ENCODE data around the gene KCNT2. TPM values are rescaled to one million over a fixed set of nuclear protein-coding genes. Genes with fewer than 3 reads are reported as not detected.
"Not testable (repeated sequence)": the region's sequence is repeated elsewhere in the genome, so short reads cannot be mapped to it uniquely, and the experiment has no call there.

Gene KCNT2
- total and polyA plus RNA-seq, 2 experiments from 2014 or later, result 1.2 to 8.8 TPM

GRCh38 chr1:196531737-196532524 is 76.3 kb downstream of the KCNT2 start:
- no peak for TF ChIP-seq EZH2 (IDR thresholded peaks at IDR 0.05; ENCODE audit: borderline replicate concordance)
- TF ChIP-seq, protein P1, sequence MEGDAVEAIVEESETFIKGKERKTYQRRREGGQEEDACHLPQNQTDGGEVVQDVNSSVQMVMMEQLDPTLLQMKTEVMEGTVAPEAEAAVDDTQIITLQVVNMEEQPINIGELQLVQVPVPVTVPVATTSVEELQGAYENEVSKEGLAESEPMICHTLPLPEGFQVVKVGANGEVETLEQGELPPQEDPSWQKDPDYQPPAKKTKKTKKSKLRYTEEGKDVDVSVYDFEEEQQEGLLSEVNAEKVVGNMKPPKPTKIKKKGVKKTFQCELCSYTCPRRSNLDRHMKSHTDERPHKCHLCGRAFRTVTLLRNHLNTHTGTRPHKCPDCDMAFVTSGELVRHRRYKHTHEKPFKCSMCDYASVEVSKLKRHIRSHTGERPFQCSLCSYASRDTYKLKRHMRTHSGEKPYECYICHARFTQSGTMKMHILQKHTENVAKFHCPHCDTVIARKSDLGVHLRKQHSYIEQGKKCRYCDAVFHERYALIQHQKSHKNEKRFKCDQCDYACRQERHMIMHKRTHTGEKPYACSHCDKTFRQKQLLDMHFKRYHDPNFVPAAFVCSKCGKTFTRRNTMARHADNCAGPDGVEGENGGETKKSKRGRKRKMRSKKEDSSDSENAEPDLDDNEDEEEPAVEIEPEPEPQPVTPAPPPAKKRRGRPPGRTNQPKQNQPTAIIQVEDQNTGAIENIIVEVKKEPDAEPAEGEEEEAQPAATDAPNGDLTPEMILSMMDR (IDR thresholded peaks at IDR 0.05; ENCODE audit: poor library complexity), result no peak
- TF ChIP-seq EZH2phosphoT487 (IDR thresholded peaks at IDR 0.05; ENCODE audit: low read depth, severe bottlenecking, unreplicated experiment), result no peak
- Histone ChIP-seq H3K9me2 (replicated peaks; ENCODE audit: insufficient read depth) (no peaks in the 10 kb centered on the region), H4K20me1 (ENCODE audit: insufficient read depth, poor library complexity, severe bottlenecking) (no peaks in the 10 kb centered on the region), H3K4me2 (no peak overlapping the region), H2AFZ (no peak overlapping the region), H3K27ac (no peak overlapping the region), H3K4me1 (ENCODE audit: insufficient read depth) (no peaks in the 10 kb centered on the region), H3K79me2 (no peaks in the 10 kb centered on the region), H3K9me3 (ENCODE audit: low read depth) (no peaks in the 10 kb centered on the region), H3K4me3 (no peak overlapping the region), H3K27me3 (no peaks in the 10 kb centered on the region), H3K36me3 (replicated peaks; ENCODE audit: insufficient read depth, low read depth) (no peaks in the 10 kb centered on the region)
- 74% methylated on average over 3 of the region's 3 CpGs for WGBS (ENCODE audit: low lambda C conversion rate, missing lambda C conversion rate)
- DNase-seq (ENCODE audit: low spot score), result no peak

- no peaks in the 10 kb centered on the region for H3K27me3 ChIP-seq
- 76% methylated on average over 2 of the region's 2 CpGs for WGBS (ENCODE audit: low lambda C conversion rate, missing lambda C conversion rate)
- H3K79me2 ChIP-seq, result no peaks in the 10 kb centered on the region
- no peaks in the 10 kb centered on the region for H3K4me1 ChIP-seq (ENCODE audit: insufficient read depth)
- H4K20me1 ChIP-seq (ENCODE audit: insufficient read depth, poor library complexity, severe bottlenecking), result no peaks in the 10 kb centered on the region
- TF ChIP-seq, protein P1 (IDR thresholded peaks at IDR 0.05; ENCODE audit: poor library complexity), result no peak
- no peak for TF ChIP-seq EZH2 (IDR thresholded peaks at IDR 0.05; ENCODE audit: borderline replicate concordance)
- TF ChIP-seq EZH2phosphoT487 (IDR thresholded peaks at IDR 0.05; ENCODE audit: low read depth, severe bottlenecking, unreplicated experiment), result no peak
- no peaks in the 10 kb centered on the region for H3K36me3 ChIP-seq (replicated peaks; ENCODE audit: insufficient read depth, low read depth)
- no peak overlapping the region for H3K4me2 ChIP-seq
- no peak overlapping the region for H2AFZ ChIP-seq
- no peak for DNase-seq (ENCODE audit: low spot score)
- H3K27ac ChIP-seq, result no peak overlapping the region
- no peak overlapping the region for H3K4me3 ChIP-seq
- no peaks in the 10 kb centered on the region for H3K9me3 ChIP-seq (ENCODE audit: low read depth)
- H3K9me2 ChIP-seq (replicated peaks; ENCODE audit: insufficient read depth), result no peaks in the 10 kb centered on the region
Measured at GRCh38 chr1:196527919-196528318, 80.3 kb downstream of the KCNT2 start.

DNA sequence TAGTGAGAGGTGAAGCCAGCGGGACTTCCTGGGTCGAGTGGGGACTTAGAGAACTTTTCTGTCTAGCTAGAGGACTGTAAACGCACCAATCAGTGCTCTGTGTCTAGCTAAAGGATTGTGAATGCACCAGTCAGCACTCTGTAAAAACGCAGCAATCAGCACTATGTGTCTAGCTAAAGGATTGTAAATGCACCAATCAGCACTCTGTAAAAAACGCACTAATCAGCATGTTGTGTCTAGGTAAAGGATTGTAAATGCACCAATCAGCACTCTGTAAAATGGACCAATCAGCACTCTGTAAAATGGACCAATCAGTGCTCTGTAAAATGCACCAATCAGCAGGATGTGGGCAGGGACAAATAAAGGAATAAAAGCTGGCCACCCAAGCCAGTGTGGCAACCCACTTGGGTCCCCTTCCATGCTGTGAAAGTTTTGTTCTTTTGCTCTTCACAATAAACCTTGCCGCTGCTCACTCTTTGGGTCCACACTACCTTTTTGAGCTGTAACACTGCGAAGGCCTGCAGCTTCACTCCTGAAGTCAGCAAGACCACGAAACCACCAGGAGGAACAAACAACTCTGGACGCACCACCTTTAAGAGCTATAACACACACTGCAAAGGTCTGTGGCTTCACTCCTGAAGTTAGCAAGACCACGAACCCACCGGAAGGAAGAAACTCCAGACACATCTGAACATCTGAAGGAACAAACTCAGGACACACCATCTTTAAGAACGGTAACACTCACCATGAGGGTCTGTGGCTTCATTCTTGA is 85.5 kb downstream of the KCNT2 start:
- H2AFZ ChIP-seq; H3K9me3 ChIP-seq (ENCODE audit: low read depth); H3K4me3 ChIP-seq; H3K9me2 ChIP-seq (replicated peaks; ENCODE audit: insufficient read depth); H3K4me2 ChIP-seq; H3K36me3 ChIP-seq (replicated peaks; ENCODE audit: insufficient read depth, low read depth); H3K4me1 ChIP-seq (ENCODE audit: insufficient read depth); DNase-seq (ENCODE audit: low spot score); H4K20me1 ChIP-seq (ENCODE audit: insufficient read depth, poor library complexity, severe bottlenecking); H3K27me3 ChIP-seq; H3K27ac ChIP-seq; H3K79me2 ChIP-seq: not testable (repeated sequence)
- 97% methylated on average over 12 of the region's 12 CpGs for WGBS (ENCODE audit: low lambda C conversion rate, missing lambda C conversion rate)

GRCh38 chr1:196517193-196517592 is 91.0 kb downstream of the KCNT2 start:
- Histone ChIP-seq H4K20me1 (ENCODE audit: insufficient read depth, poor library complexity, severe bottlenecking) (no peaks in the 10 kb centered on the region), H3K79me2 (no peaks in the 10 kb centered on the region), H3K27ac (no peak overlapping the region), H3K36me3 (replicated peaks; ENCODE audit: insufficient read depth, low read depth) (no peaks in the 10 kb centered on the region), H3K4me1 (ENCODE audit: insufficient read depth) (no peaks in the 10 kb centered on the region), H2AFZ (no peak overlapping the region), H3K27me3 (no peaks in the 10 kb centered on the region), H3K4me2 (no peak overlapping the region), H3K9me2 (replicated peaks; ENCODE audit: insufficient read depth) (no peaks in the 10 kb centered on the region), H3K4me3 (no peak overlapping the region), H3K9me3 (ENCODE audit: low read depth) (no peaks in the 10 kb centered on the region)
- DNase-seq (ENCODE audit: low spot score), result no peak
- TF ChIP-seq, protein P1 (IDR thresholded peaks at IDR 0.05; ENCODE audit: poor library complexity), result no peak
- no peak for TF ChIP-seq EZH2 (IDR thresholded peaks at IDR 0.05; ENCODE audit: borderline replicate concordance)
- no peak for TF ChIP-seq EZH2phosphoT487 (IDR thresholded peaks at IDR 0.05; ENCODE audit: low read depth, severe bottlenecking, unreplicated experiment)
